ENCODE results near the gene TNS2.

DNA sequence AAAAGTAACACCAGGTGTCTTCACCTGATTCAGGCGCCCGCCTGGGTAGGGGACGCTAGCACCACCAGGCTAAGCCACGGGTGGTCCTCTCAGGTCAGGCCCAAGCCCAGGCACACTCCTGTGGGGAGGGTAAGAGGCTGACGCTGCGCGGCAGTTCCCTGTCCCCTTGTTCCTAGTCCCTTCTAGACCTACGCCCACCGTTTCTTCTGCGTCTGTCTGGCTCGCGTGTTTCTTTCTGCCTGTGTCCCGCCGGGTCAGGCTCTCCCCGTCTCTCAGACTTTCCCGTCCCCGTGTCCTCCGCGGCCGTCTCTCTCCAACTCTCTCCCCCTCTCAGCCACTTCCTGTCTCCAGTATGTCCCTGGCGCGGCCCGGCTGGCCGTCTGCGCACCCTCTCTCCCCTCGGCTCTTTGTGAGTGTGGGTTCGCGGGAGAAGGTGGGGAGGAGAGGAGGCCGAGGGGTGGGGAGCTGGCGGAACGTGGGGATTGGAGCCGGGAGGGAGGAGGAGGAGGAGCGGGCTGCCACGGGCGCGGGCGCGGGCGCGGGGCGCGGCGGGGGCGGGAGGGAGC is 3.1 kb upstream of the TNS2 start:
- TF ChIP-seq GABPA (IDR thresholded peaks at IDR 0.05; ENCODE audit: low read depth, low read length) = no peak
- TF ChIP-seq GABPA (CRISPR knock-in tag; IDR thresholded peaks at IDR 0.05; ENCODE audit: low read depth) = peak; percentile 38; the same call in 1 of the 2 replicates
- no peak for TF ChIP-seq EP300 (IDR thresholded peaks at IDR 0.05; ENCODE audit: low read depth in 2 of 2, low read length in 2 of 2)
- TF ChIP-seq EP300 (CRISPR knock-in tag; IDR thresholded peaks at IDR 0.05; ENCODE audit: borderline replicate concordance) = no peak
- TF ChIP-seq, protein P1, sequence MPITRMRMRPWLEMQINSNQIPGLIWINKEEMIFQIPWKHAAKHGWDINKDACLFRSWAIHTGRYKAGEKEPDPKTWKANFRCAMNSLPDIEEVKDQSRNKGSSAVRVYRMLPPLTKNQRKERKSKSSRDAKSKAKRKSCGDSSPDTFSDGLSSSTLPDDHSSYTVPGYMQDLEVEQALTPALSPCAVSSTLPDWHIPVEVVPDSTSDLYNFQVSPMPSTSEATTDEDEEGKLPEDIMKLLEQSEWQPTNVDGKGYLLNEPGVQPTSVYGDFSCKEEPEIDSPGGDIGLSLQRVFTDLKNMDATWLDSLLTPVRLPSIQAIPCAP (CRISPR knock-in tag; IDR thresholded peaks at IDR 0.05; ENCODE audit: low read depth) = no peak

Measured in HepG2 (cell line).